Body of pancreas (tissue), 4 donors: Measurements from ENCODE around the gene CEP43. TPM values are rescaled to one million over a fixed set of nuclear protein-coding genes. Genes with fewer than 3 reads are reported as not detected.

Experiments used
- ATAC-seq: fragments of 150-250 bp; one replicate; pipeline ENCODE4 v1.9.1; 2016
- DNase-seq, 4 donors: peaks; one replicate each; pipeline ENCODE4 v3.0.0-alpha.2; 2019
- H3K27ac ChIP-seq, 4 donors: fragments of 200-600 bp; sonication (generic); 1 replicate in 3 of 4; 2 replicates in 1 of 4; pipeline versions ENCODE4 v1.5.1 to v1.6.1; 2016 to 2019; ENCODE audit warnings: mild to moderate bottlenecking in 1 of 4, mixed read lengths in 1 of 4, moderate library complexity in 1 of 4
- H3K27me3 ChIP-seq, 2 donors: fragments of 200-600 bp; sonication (generic); one replicate each; pipeline ENCODE4 v1.6.0; 2016; ENCODE audit warnings: mild to moderate bottlenecking in 1 of 2
- H3K36me3 ChIP-seq, 2 donors: fragments of 200-600 bp; sonication (generic); replicated peaks in 1 of 2; 2 replicates each; pipeline ENCODE4 v1.5.1; 2016; ENCODE audit warnings: low read depth in 2 of 2; ENCODE audit not compliant: insufficient read depth in 1 of 2
- H3K4me1 ChIP-seq: fragments of 200-600 bp; sonication (generic); one replicate; pipeline ENCODE4 v1.6.0; 2016
- H3K4me3 ChIP-seq, 2 donors: fragments of 200-600 bp; sonication (generic); 1 replicate in 1 of 2; 2 replicates in 1 of 2; pipeline ENCODE4 v1.5.1; 2016 to 2019
- H3K9me3 ChIP-seq, 3 donors: fragments of 200-600 bp; sonication (generic); 1 replicate in 2 of 3; 2 replicates in 1 of 3; pipeline ENCODE4 v1.5.1; 2016
- POLR2A ChIP-seq, 3 donors: fragments of 450-650 bp; IDR thresholded peaks; one replicate each; pipeline ENCODE4 v1.6.1; 2016; ENCODE audit warnings: antibody characterized with exemption in 3 of 3, mild to moderate bottlenecking in 2 of 3
- WGBS, 2 donors: methylation state at CpG; one replicate each; pipeline ENCODE4 v1.1.5; 2017; 5-methylcytosine and 5-hydroxymethylcytosine counted together
- intact Hi-C: fragments of 100-400 bp; cut with DNase I; formaldehyde crosslinking; loops from one replicate; pipeline ENCODE4 v1.15.1; 2023
- total RNA-seq, 2 donors: library from RNA; depleted of rRNA; stranded (reverse); fragments of >200 nt; gene quantifications; one replicate each; pipeline ENCODE4 v1.1.0, GENCODE V29; 2016
- TF ChIP-seq, protein P1 (sequence below), 7 experiments: fragments of 450-650 bp in 4 of 7; fragments of 200-600 bp in 3 of 7; sonication (generic) in 3 of 7; IDR thresholded peaks; one replicate each; pipeline ENCODE4 v1.5.1; 2016 to 2019; ENCODE audit warnings: antibody characterized with exemption in 7 of 7

The CEP43 gene
- total RNA-seq, 2 donors from 2014 or later: 11.4 to 45.8 TPM

DNA sequence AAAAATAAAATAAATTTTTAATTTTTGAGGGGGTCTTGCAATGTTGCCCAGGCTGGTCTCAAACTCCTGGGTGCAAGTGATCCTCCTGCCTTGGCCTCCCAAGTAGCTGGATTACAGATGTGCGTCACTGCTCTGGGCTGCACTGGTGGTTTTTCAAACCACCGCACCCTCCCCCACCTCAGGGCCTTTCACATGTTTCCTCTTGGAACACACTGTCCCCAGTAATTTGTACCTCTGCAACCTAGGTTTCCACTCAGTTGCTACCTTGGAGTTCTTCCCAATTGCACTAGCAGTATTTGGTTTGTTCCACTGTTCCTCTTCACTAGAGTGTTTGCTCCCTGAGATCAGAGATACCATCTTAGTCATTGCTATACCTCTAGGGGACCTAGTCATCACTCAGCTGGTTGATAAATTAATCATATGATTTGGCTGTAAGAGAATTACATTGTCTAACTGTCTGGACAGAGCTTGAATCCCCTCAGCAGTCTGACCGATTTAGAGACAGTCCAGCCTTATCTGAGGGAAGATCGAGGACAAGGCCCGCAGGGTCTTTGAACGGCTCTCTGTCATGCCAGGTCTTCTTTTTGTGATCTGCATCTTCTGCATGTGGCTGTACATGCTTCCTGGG is 32.0 kb downstream of the CEP43 start:
- no peak for DNase-seq
- 91 to 92% methylated on average over 6 of the region's 6 CpGs for WGBS, 2 donors
- Histone ChIP-seq H3K27ac (no peak overlapping the region), H3K9me3 (no peaks in the 10 kb centered on the region), H3K4me3 (no peak overlapping the region), H3K4me1 (no peaks in the 10 kb centered on the region), H3K27me3 (no peaks in the 10 kb centered on the region), H3K36me3 (peaks cover 0 to 12% of the 10 kb centered on the region in 2 donors)
- no peak for ATAC-seq
- no peak for TF ChIP-seq POLR2A (IDR thresholded peaks at IDR 0.05)
- TF ChIP-seq, protein P1, sequence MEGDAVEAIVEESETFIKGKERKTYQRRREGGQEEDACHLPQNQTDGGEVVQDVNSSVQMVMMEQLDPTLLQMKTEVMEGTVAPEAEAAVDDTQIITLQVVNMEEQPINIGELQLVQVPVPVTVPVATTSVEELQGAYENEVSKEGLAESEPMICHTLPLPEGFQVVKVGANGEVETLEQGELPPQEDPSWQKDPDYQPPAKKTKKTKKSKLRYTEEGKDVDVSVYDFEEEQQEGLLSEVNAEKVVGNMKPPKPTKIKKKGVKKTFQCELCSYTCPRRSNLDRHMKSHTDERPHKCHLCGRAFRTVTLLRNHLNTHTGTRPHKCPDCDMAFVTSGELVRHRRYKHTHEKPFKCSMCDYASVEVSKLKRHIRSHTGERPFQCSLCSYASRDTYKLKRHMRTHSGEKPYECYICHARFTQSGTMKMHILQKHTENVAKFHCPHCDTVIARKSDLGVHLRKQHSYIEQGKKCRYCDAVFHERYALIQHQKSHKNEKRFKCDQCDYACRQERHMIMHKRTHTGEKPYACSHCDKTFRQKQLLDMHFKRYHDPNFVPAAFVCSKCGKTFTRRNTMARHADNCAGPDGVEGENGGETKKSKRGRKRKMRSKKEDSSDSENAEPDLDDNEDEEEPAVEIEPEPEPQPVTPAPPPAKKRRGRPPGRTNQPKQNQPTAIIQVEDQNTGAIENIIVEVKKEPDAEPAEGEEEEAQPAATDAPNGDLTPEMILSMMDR (IDR thresholded peaks at IDR 0.05): no peak
- intact Hi-C loops: no loop called here

DNA sequence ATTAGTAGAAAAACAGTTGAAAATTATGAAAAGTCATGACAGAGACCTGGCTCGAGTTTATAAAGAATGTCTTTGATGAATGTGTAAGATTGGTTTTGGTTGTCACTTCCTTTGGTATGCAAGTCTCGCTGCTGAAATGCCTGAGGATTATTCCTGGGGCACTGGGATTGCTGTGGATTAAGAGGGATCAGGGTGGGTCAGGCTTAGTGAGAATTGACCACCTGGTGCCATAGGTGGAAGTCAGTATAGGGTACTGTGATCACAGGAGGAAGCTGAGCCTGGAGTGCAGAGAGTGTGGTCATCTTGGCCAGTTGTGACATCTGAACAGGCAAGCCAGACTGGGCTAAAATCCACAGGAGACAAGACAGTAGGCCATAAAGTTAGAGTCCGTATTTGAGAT is 34.9 kb downstream of the CEP43 start:
- DNase-seq (no peak), ATAC-seq (no peak)
- Histone ChIP-seq H3K4me3 (no peak overlapping the region), H3K27me3 (no peaks in the 10 kb centered on the region), H3K9me3 (no peaks in the 10 kb centered on the region), H3K4me1 (no peaks in the 10 kb centered on the region), H3K36me3 (peaks cover 0 to 8% of the 10 kb centered on the region in 2 donors), H3K27ac (no peak overlapping the region)
- TF ChIP-seq, protein P1 (IDR thresholded peaks at IDR 0.05): no peak
- TF ChIP-seq POLR2A (IDR thresholded peaks at IDR 0.05): no peak
- 94 to 95% methylated on average over 3 of the region's 3 CpGs for WGBS, 2 donors
- intact Hi-C loops: no loop called here

DNA sequence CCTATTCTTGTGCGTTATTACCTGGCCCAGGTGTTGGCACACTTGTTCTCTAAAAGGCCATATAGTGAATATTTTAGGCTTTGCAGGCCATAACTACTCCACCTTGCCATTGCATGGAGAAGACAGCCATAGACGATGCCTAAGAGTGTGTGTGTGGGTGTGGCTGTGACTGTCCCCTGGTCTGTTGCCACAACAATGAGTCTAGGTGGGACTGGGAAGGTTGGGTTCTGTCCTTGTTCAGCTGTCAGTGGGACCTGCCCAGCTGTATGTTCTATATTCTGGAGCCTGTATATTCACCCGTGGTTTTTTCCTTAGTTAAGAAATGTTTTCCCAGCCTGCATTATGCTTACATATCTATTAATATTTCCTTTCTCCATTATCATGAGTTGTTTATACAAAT is 38.6 kb downstream of the CEP43 start:
- intact Hi-C loops: no loop called here
- Histone ChIP-seq H3K4me3 (no peak overlapping the region), H3K27ac (no peak overlapping the region), H3K4me1 (no peaks in the 10 kb centered on the region), H3K9me3 (no peaks in the 10 kb centered on the region), H3K27me3 (no peaks in the 10 kb centered on the region), H3K36me3 (peaks cover 0 to 8% of the 10 kb centered on the region in 2 donors)
- WGBS, 2 donors: 60 to 65% methylated on average over 3 of the region's 3 CpGs
- no peak for DNase-seq
- TF ChIP-seq, protein P1 (IDR thresholded peaks at IDR 0.05): no peak
- TF ChIP-seq POLR2A (IDR thresholded peaks at IDR 0.05): no peak
- ATAC-seq: no peak

DNA sequence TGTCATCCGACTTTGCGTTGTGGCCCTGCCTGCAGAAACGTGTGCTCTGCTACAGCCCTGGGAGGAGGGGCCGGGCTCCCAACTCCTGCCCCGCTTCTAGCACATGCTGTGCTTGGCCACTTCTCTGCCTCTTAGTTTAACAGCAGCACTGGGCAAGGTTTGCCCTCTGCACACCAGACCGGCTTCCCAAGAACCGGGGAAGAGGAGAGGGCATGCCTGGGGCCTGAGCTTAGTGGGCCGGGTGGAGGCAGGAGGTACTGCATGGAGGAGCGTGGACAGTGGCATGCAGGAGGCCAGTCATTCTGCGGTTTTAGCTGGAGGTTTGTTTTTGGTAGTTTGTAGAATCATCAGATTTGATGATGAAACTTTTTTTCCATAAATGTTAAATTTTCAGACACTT is 45.5 kb downstream of the CEP43 start:
- DNase-seq: no peak
- no peak overlapping the region for H3K4me3 ChIP-seq
- no peaks in the 10 kb centered on the region for H3K9me3 ChIP-seq
- no peaks in the 10 kb centered on the region for H3K4me1 ChIP-seq
- H3K27me3 ChIP-seq: no peaks in the 10 kb centered on the region
- ATAC-seq: no peak
- intact Hi-C loops: no loop called here
- WGBS, 2 donors: 84 to 87% methylated on average over 10 of the region's 10 CpGs
- TF ChIP-seq, protein P1 (IDR thresholded peaks at IDR 0.05): no peak
- no peak for TF ChIP-seq POLR2A (IDR thresholded peaks at IDR 0.05)
- no peaks in the 10 kb centered on the region for H3K36me3 ChIP-seq
- H3K27ac ChIP-seq: no peak overlapping the region
